ENCODE results near the gene CFDP1.

Gene CFDP1

GRCh38 chr16:75364286-75364791, 69.0 kb downstream of the CFDP1 start:
- DNase-seq = no peak

GRCh38 chr16:75362846-75363245, 70.5 kb downstream of the CFDP1 start:
- DNase-seq = no peak

- no peak for DNase-seq
Observed at GRCh38 chr16:75361936-75362335, 71.4 kb downstream of the CFDP1 start.

GRCh38 chr16:75354170-75354569, 79.1 kb downstream of the CFDP1 start:
- DNase-seq = no peak

DNA sequence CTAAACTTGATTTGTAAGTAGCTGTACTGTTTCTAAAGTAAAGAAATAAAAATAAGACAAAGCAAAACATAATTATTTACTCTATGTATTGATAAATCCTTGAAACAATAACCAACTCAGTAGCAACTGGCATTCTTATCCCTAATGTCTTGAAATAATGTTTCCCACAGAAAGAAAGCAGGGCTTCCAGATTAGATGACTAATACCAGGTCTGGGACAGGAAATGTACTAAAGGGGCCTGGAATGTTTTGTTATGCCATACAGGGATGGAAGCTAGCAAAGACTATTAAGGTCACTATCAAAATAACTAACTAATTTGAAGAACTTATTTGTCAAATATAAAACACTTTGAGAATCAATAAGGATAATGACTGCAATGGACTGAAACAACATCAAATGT, 82.1 kb downstream of the CFDP1 start:
- DNase-seq = no peak

GRCh38 chr16:75345711-75346110, 87.6 kb downstream of the CFDP1 start:
- no peak for DNase-seq

DNA sequence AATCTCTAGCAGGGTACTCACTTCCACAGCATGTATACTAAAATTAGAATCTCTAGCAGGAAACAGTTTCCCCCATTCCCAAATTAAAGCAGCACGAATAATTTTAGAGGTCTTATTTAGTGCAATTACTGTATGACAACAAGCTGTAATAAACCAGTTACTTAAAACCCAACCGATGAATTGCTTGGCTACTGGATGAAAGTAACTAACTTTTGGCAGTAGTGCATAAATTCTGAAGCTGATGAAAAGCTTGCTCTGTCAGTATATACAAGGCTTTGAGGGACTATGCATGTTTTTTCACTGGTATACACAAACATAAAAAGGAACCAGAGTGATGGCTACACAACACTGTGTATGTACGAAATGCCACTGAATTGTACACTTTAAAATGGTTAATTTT, 89.4 kb downstream of the CFDP1 start:
- no peak for DNase-seq

GRCh38 chr16:75343286-75343685, 90.0 kb downstream of the CFDP1 start:
- DNase-seq = no peak

- DNase-seq = no peak
Observed at GRCh38 chr16:75342308-75342811, 90.9 kb downstream of the CFDP1 start.

DNA sequence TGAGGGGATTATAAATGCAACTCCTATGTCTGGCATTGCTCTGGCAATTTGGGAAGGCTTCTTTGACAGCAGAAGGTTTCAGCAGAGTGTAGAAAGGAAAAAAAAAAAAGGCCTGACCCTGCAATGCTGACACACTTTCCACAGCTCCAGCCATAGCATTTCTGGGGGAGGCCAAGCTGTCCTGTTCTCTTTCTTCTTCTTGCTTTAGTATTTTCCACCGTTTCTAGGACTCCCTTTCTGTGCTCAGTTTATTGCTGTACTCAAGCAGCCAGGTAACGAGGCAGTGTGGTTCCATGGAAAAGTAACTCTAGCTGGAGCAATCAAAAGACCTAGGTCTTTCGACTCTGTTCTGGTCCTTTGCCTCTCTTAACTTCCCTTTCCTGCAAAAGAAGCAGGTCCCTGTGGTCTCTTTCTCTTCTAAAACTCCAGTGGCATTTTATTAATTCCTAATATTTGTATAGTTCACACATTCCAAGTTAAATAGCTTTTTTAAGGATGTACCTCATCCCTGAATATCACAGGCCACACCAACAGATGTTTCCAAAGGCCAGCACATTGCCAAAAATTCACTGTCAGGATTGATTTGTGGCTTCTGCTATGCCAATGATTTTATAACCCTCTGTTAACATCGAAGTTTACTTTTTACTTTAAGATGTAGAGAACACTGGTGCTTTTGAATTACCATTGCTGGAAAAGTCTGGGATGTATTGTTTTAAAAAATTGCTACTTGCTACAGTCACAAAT, 91.6 kb downstream of the CFDP1 start:
- no peak for DNase-seq

GRCh38 chr16:75340741-75341491, 92.4 kb downstream of the CFDP1 start:
- no peak for DNase-seq

- no peak for DNase-seq
Observed at GRCh38 chr16:75337430-75337829, 95.9 kb downstream of the CFDP1 start.

DNA sequence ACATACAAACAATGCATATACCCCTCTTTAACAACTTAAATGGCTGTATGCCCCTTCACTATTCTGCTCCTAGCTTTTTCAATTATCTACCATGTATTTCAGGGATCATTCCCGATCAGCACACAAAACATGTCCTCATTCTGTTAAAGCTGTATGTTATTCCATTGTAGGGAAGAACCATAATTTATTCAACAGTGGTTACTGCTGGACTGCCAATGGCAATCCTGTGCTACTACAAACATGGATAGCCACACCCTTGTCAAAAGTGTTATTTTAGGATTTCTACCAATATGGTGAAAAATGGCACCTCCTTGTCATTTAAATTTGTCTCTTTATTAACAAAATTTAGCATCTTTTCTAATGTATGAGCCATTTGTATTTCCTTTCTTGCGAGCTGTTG, 96.8 kb downstream of the CFDP1 start:
- no peak for DNase-seq

DNA sequence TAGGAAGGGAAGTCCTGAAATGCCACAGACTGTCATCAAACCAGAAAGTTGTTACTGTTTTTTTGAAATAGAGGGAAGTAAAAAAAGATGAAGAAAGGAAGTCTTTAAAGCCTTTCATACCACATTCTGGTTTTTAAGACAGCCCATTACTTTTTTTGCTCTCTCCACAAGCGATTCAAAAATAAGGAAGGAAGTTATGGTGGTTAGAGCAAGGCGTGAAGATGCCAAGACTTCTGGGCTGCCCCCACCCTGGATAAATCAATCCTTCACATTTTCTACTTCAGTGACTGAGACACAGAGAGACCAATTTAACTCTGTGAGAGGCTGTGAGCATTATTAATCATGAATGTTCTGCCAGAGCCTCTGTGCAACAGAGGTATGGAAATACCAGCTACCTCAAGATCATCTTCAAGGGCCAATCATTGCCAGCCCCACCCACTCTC, 99.6 kb downstream of the CFDP1 start:
- DNase-seq = no peak

DNA sequence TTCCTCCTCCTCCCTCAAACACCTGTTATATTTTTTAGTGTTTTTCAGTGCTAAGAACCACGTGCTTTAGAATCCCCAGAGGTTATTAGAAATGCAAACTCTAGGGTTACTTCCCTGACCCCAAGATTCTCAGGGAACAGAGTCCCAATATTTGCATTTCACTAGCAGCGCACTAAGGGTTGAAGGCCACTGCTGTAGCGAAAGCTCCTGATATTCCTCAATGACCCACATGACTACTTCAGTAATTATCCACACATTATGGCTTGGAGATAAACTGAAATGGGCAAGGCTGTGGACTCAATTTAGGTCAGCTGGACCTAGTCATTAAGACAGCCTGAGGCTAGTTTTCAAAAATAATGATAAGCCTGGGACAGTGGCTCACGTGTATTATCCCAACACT, 103.4 kb downstream of the CFDP1 start:
- no peak for DNase-seq

- DNase-seq = no peak
Observed at GRCh38 chr16:75326333-75326732, 107.0 kb downstream of the CFDP1 start.

DNA sequence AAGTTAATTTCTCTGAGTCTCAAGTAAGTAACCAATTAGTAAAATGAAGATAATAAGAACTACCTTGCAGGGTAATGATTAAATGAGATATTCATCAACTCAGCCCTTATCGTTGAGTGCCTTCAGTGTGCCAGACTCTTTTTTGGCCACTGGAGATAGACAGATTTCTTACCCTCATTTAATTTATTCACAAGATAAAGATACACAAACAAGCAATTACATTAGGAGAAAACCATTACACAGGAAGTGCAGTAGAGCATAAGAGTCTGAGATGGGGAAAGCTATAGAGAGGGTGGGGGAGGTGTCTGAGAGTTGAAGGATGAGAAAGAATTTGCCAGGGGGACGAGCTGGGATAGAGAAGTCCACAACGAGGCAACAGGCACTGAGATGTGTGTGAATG, 109.4 kb downstream of the CFDP1 start:
- no peak for DNase-seq

GRCh38 chr16:75323198-75323597, 110.1 kb downstream of the CFDP1 start:
- no peak for DNase-seq

GRCh38 chr16:75322740-75323139, 110.6 kb downstream of the CFDP1 start:
- no peak for DNase-seq

DNA sequence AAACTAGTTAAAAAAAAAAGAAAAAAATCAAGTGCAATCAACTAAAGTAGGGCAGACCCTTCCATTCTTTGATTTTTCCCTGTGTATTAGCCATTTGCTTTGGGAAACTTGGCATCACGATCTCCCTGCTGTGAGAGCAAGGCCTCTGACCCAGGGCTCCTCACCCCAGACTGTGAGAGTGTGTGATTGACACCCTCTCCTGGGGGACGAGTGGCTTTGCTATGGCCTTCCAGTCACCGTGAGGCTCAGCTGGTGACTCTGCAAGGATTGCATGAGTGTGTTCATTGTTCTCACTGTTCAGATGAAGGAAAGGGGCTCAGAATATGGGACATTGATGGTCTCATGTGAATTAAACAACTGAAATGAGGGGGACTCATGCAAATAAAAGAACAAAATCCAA, 112.9 kb downstream of the CFDP1 start:
- DNase-seq = no peak

- DNase-seq = no peak
Observed at GRCh38 chr16:75319513-75320411, 113.5 kb downstream of the CFDP1 start.

DNA sequence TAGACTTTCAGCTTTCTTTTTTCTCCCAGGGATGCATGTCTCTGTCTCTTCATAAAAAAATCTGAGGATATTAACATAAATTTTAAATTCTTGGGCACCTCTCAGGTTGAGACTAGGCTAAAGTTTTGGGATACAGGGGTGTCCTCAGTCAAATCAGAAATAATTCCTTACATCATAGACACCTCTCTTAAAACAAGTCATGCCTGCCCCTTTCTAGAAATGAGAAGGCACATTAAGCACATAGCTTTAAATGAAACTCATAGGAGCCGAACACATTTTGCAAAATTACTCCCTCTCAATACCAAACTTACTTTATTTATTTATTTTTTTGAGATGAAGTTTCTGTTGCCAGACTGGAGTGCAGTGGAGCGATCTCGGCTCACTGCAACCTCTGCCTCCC, 114.6 kb downstream of the CFDP1 start:
- no peak for DNase-seq

DNA sequence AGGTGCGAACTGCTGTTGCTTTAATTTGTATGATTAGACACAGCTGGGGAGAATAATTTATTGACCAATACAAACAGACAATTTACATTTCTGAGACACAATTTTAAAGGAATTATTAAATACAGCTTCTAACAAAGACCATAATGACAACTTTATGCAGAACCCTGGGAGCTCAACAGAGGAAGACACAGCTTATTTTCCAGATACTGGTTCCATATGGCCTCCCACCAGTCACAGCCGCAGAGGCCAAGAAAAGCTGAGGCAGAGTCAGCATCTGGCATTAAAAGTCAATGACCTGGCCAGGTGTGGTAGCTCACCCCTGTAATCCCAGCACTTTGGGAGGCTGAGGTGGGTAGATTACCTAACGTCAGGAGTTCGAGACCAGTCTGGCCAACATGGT, 115.8 kb downstream of the CFDP1 start:
- no peak for DNase-seq

Data from NCI-H510A (cell line).